Measurements from ENCODE around the gene TTC34. TPM values are rescaled to one million over a fixed set of nuclear protein-coding genes. Genes with fewer than 3 reads are reported as not detected.

Gene TTC34
- total and polyA plus RNA-seq, 2 donors (not counting 1 experiment from before 2014, with no cell fraction given), result 0.05 to 0.17 TPM

GRCh38 chr1:2604156-2604843 lies 197.2 kb downstream of the TTC34 start:
- Histone ChIP-seq H3K4me1 (ENCODE audit: control insufficient read depth, extremely low read depth, insufficient read depth, low read length) (no peaks in the 10 kb centered on the region), H3K27me3 (ENCODE audit: control insufficient read depth, insufficient read depth, low read length) (no peaks in the 10 kb centered on the region), H3K27ac (ENCODE audit: insufficient read depth, low read length) (no peak overlapping the region), H3K79me2 (ENCODE audit: control insufficient read depth, insufficient read depth, low read length) (no peaks in the 10 kb centered on the region), H3K4me2 (ENCODE audit: extremely low read depth, insufficient read depth, low read length) (no peak overlapping the region), H3K36me3 (ENCODE audit: control insufficient read depth, insufficient read depth, low read length) (no peaks in the 10 kb centered on the region), H4K20me1 (ENCODE audit: control insufficient read depth, extremely low read depth, insufficient read depth, low read length) (no peaks in the 10 kb centered on the region), H3K4me3 (replicated peaks in 1 of 4; ENCODE audit: control extremely low read depth in 1 of 4, insufficient read depth in 1 of 4, low read depth in 3 of 4, low read length in 4 of 4) (no peak overlapping the region), H2AFZ (ENCODE audit: low read length) (no peak overlapping the region), H3K9ac (ENCODE audit: insufficient read depth, low read length) (no peak overlapping the region), H3K9me3 (ENCODE audit: control insufficient read depth, insufficient read depth, low read depth, low read length) (no peaks in the 10 kb centered on the region)
- no peak for TF ChIP-seq EZH2 (IDR thresholded peaks at IDR 0.05; ENCODE audit: low read length, missing control alignments)
- TF ChIP-seq CTCF (conservative IDR thresholded peaks at IDR 0.05 in 1 of 2, IDR thresholded peaks at IDR 0.05 in 1 of 2; ENCODE audit: low read depth in 1 of 2, low read length in 2 of 2), result no peak
- no peak for DNase-seq (ENCODE audit: low read depth in 2 of 2)

- no peaks in the 10 kb centered on the region for H3K9me3 ChIP-seq (ENCODE audit: control insufficient read depth, insufficient read depth, low read depth, low read length)
- no peak overlapping the region for H3K4me3 ChIP-seq (replicated peaks in 1 of 4; ENCODE audit: control extremely low read depth in 1 of 4, insufficient read depth in 1 of 4, low read depth in 3 of 4, low read length in 4 of 4)
- DNase-seq (ENCODE audit: low read depth in 2 of 2), result no peak
- no peak overlapping the region for H3K27ac ChIP-seq (ENCODE audit: insufficient read depth, low read length)
- H3K4me1 ChIP-seq (ENCODE audit: control insufficient read depth, extremely low read depth, insufficient read depth, low read length), result no peaks in the 10 kb centered on the region
- no peaks in the 10 kb centered on the region for H3K79me2 ChIP-seq (ENCODE audit: control insufficient read depth, insufficient read depth, low read length)
- H4K20me1 ChIP-seq (ENCODE audit: control insufficient read depth, extremely low read depth, insufficient read depth, low read length), result no peaks in the 10 kb centered on the region
- no peak for TF ChIP-seq CTCF (conservative IDR thresholded peaks at IDR 0.05 in 1 of 2, IDR thresholded peaks at IDR 0.05 in 1 of 2; ENCODE audit: low read depth in 1 of 2, low read length in 2 of 2)
- no peak for TF ChIP-seq EZH2 (IDR thresholded peaks at IDR 0.05; ENCODE audit: low read length, missing control alignments)
- no peak overlapping the region for H2AFZ ChIP-seq (ENCODE audit: low read length)
- no peak overlapping the region for H3K9ac ChIP-seq (ENCODE audit: insufficient read depth, low read length)
- no peaks in the 10 kb centered on the region for H3K36me3 ChIP-seq (ENCODE audit: control insufficient read depth, insufficient read depth, low read length)
- no peak overlapping the region for H3K4me2 ChIP-seq (ENCODE audit: extremely low read depth, insufficient read depth, low read length)
- H3K27me3 ChIP-seq (ENCODE audit: control insufficient read depth, insufficient read depth, low read length), result no peaks in the 10 kb centered on the region
Observed at GRCh38 chr1:2603521-2604155, 197.9 kb downstream of the TTC34 start.

- H3K4me3 ChIP-seq (replicated peaks in 1 of 4; ENCODE audit: control extremely low read depth in 1 of 4, insufficient read depth in 1 of 4, low read depth in 3 of 4, low read length in 4 of 4), result no peak overlapping the region
- H3K79me2 ChIP-seq (ENCODE audit: control insufficient read depth, insufficient read depth, low read length), result no peaks in the 10 kb centered on the region
- TF ChIP-seq CTCF (conservative IDR thresholded peaks at IDR 0.05 in 1 of 2, IDR thresholded peaks at IDR 0.05 in 1 of 2; ENCODE audit: low read depth in 1 of 2, low read length in 2 of 2) (no peak), EZH2 (IDR thresholded peaks at IDR 0.05; ENCODE audit: low read length, missing control alignments) (no peak)
- H3K9ac ChIP-seq (ENCODE audit: insufficient read depth, low read length), result no peak overlapping the region
- DNase-seq (ENCODE audit: low read depth in 2 of 2), result no peak
- H3K4me1 ChIP-seq (ENCODE audit: control insufficient read depth, extremely low read depth, insufficient read depth, low read length), result no peaks in the 10 kb centered on the region
- H3K9me3 ChIP-seq (ENCODE audit: control insufficient read depth, insufficient read depth, low read depth, low read length), result no peaks in the 10 kb centered on the region
- no peaks in the 10 kb centered on the region for H3K27me3 ChIP-seq (ENCODE audit: control insufficient read depth, insufficient read depth, low read length)
- no peak overlapping the region for H2AFZ ChIP-seq (ENCODE audit: low read length)
- no peak overlapping the region for H3K4me2 ChIP-seq (ENCODE audit: extremely low read depth, insufficient read depth, low read length)
- no peaks in the 10 kb centered on the region for H4K20me1 ChIP-seq (ENCODE audit: control insufficient read depth, extremely low read depth, insufficient read depth, low read length)
- no peaks in the 10 kb centered on the region for H3K36me3 ChIP-seq (ENCODE audit: control insufficient read depth, insufficient read depth, low read length)
- H3K27ac ChIP-seq (ENCODE audit: insufficient read depth, low read length), result no peak overlapping the region
Observed at GRCh38 chr1:2602866-2603520, 198.5 kb downstream of the TTC34 start.

Measured in fibroblast of lung (primary cell).